HK-2 (cell line): ENCODE measurements around the gene TRIM54.
"Not testable (repeated sequence)": the region's sequence is repeated elsewhere in the genome, so short reads cannot be mapped to it uniquely, and the experiment has no call there.

Source experiments
- DNase-seq: peaks from one replicate; pipeline ENCODE4 v3.0.0-alpha.2; 2018; ENCODE audit not compliant: unreplicated experiment

Gene TRIM54

GRCh38 chr2:27256855-27257454 lies 25.3 kb upstream of the TRIM54 start:
- no peak for DNase-seq

GRCh38 chr2:27258051-27258450 lies 24.2 kb upstream of the TRIM54 start:
- DNase-seq = no peak

GRCh38 chr2:27261241-27261925 lies 20.8 kb upstream of the TRIM54 start:
- no peak for DNase-seq

- no peak for DNase-seq
Measured at GRCh38 chr2:27261926-27262298, 20.3 kb upstream of the TRIM54 start.

GRCh38 chr2:27262379-27263286 lies 19.6 kb upstream of the TRIM54 start, which contains the start of gene SLC30A3:
TSS of gene SLC30A3 (minus strand) at chr2:27263047. CDS start at chr2:27262906, 141 bp downstream.
- no peak for DNase-seq

- DNase-seq = no peak
Measured at GRCh38 chr2:27263287-27264252, 18.7 kb upstream of the TRIM54 start.

GRCh38 chr2:27264253-27264752 lies 17.9 kb upstream of the TRIM54 start:
- no peak for DNase-seq

- DNase-seq = peak; percentile 58
Measured at GRCh38 chr2:27264753-27265535, 17.3 kb upstream of the TRIM54 start.

GRCh38 chr2:27265536-27265870 lies 16.7 kb upstream of the TRIM54 start:
- no peak for DNase-seq

- DNase-seq = not testable (repeated sequence)
Measured at GRCh38 chr2:27268296-27268695, 13.9 kb upstream of the TRIM54 start.

- DNase-seq = no peak
Measured at GRCh38 chr2:27270131-27270530, 12.1 kb upstream of the TRIM54 start.

GRCh38 chr2:27270670-27271069 lies 11.6 kb upstream of the TRIM54 start:
- no peak for DNase-seq

GRCh38 chr2:27271631-27272340 lies 10.4 kb upstream of the TRIM54 start:
- DNase-seq = no peak

- not testable (repeated sequence) for DNase-seq
Measured at GRCh38 chr2:27272537-27273522, 9.4 kb upstream of the TRIM54 start.

- DNase-seq = no peak
Measured at GRCh38 chr2:27275211-27276150, 6.7 kb upstream of the TRIM54 start, which contains the start of gene DNAJC5G. TSS of gene DNAJC5G (plus strand) at chr2:27275433. CDS start at chr2:27276729, 1,296 bp downstream.

- no peak for DNase-seq
Measured at GRCh38 chr2:27278010-27278409, 4.2 kb upstream of the TRIM54 start.

GRCh38 chr2:27280826-27281225 lies 1.4 kb upstream of the TRIM54 start:
- no peak for DNase-seq
